Suprapubic skin (tissue), 4 donors: ENCODE measurements around the gene CPT1A.

Source experiments
- POLR2A ChIP-seq, 2 donors: fragments of 450-650 bp; IDR thresholded peaks; one replicate each; pipeline ENCODE4 v1.6.1; 2017; ENCODE audit warnings: antibody characterized with exemption in 2 of 2, mild to moderate bottlenecking in 2 of 2, moderate library complexity in 2 of 2
- POLR2AphosphoS5 ChIP-seq, 3 donors: sonication (generic); formaldehyde crosslinking; IDR thresholded peaks; one replicate each; pipeline ENCODE4 v1.6.1; 2017; ENCODE audit warnings: antibody characterized with exemption in 3 of 3

- TF ChIP-seq POLR2A (IDR thresholded peaks at IDR 0.05): no peak
- no peak for TF ChIP-seq POLR2AphosphoS5 (IDR thresholded peaks at IDR 0.05)
Measured at GRCh38 chr11:68766786-68767185, 74.9 kb downstream of the CPT1A start.
